ENCODE results near the gene PRM1. TPM values are rescaled to one million over a fixed set of nuclear protein-coding genes. Genes with fewer than 3 reads are reported as not detected.

Gene PRM1
- total RNA-seq, 1 experiment from 2014 or later, result not detected

GRCh38 chr16:11296351-11296705, 15.2 kb upstream of the PRM1 start:
- POLR2A ChIA-PET, result no interaction called here
- intact Hi-C loops (cut with micrococcal nuclease; ENCODE audit: unreplicated experiment), result no loop called here

GRCh38 chr16:11295672-11296071, 14.5 kb upstream of the PRM1 start:
- H3K36me3 Mint-ChIP-seq (ENCODE audit: insufficient read depth, unreplicated experiment), result no peaks in the 10 kb centered on the region
- no peaks in the 10 kb centered on the region for H3K36me3 ChIP-seq (ENCODE audit: control insufficient read depth, insufficient read depth, low read length)
- H3K4me1 Mint-ChIP-seq (ENCODE audit: low read depth, unreplicated experiment), result peaks cover 13% of the 10 kb centered on the region
- H3K4me1 ChIP-seq, result peaks cover 26% of the 10 kb centered on the region
- ChIA-PET CTCF (no interaction called here), POLR2A (no interaction called here)
- no peaks in the 10 kb centered on the region for H3K9me3 ChIP-seq
- no peaks in the 10 kb centered on the region for H3K27me3 ChIP-seq (replicated peaks; ENCODE audit: control insufficient read depth, insufficient read depth, low read length)
- intact Hi-C loops (cut with micrococcal nuclease; ENCODE audit: unreplicated experiment), result no loop called here
- BruUV-seq (replicated peaks), result no TSS peak
- no peak overlapping the region for H3K4me3 ChIP-seq (ENCODE audit: low read depth, low read length)
- TF ChIP-seq CTCF (IDR thresholded peaks at IDR 0.05; ENCODE audit: insufficient read depth in 1 of 2, low read depth in 1 of 2, low read length in 1 of 2, severe bottlenecking in 1 of 2, unreplicated experiment in 1 of 2), result no peak
- no peaks in the 10 kb centered on the region for H3K9me3 Mint-ChIP-seq (ENCODE audit: unreplicated experiment)
- no peak overlapping the region for H3K4me3 Mint-ChIP-seq (ENCODE audit: unreplicated experiment)
- no peaks in the 10 kb centered on the region for H3K27me3 Mint-ChIP-seq (ENCODE audit: insufficient read depth, unreplicated experiment)
- DNase-seq, result no peak
- no peak overlapping the region for H3K27ac Mint-ChIP-seq (ENCODE audit: unreplicated experiment)

More at GRCh38 chr16:11296351-11296705, 15.2 kb upstream of the PRM1 start:
- no peaks in the 10 kb centered on the region for H3K36me3 ChIP-seq (ENCODE audit: control insufficient read depth, insufficient read depth, low read length)
- TF ChIP-seq CTCF (IDR thresholded peaks at IDR 0.05; ENCODE audit: insufficient read depth in 1 of 2, low read depth in 1 of 2, low read length in 1 of 2, severe bottlenecking in 1 of 2, unreplicated experiment in 1 of 2), result no peak
- peaks cover 6% of the 10 kb centered on the region for H3K4me1 Mint-ChIP-seq (ENCODE audit: low read depth, unreplicated experiment)
- H3K4me3 ChIP-seq (ENCODE audit: low read depth, low read length), result no peak overlapping the region
- peaks cover 19% of the 10 kb centered on the region for H3K4me1 ChIP-seq
- CTCF ChIA-PET, result interaction anchor here (1.0 kb wide), 1 partner anchor 41 kb away, joined by 6 read pairs; the partner anchor contains the start of gene SOCS1
- H3K9me3 ChIP-seq, result no peaks in the 10 kb centered on the region
- no TSS peak for BruUV-seq (replicated peaks)
- no peak for DNase-seq
- H3K27ac Mint-ChIP-seq (ENCODE audit: unreplicated experiment), result no peak overlapping the region
- H3K9me3 Mint-ChIP-seq (ENCODE audit: unreplicated experiment), result no peaks in the 10 kb centered on the region
- no peaks in the 10 kb centered on the region for H3K27me3 Mint-ChIP-seq (ENCODE audit: insufficient read depth, unreplicated experiment)
- H3K36me3 Mint-ChIP-seq (ENCODE audit: insufficient read depth, unreplicated experiment), result no peaks in the 10 kb centered on the region
- no peak overlapping the region for H3K4me3 Mint-ChIP-seq (ENCODE audit: unreplicated experiment)
- H3K27me3 ChIP-seq (replicated peaks; ENCODE audit: control insufficient read depth, insufficient read depth, low read length), result no peaks in the 10 kb centered on the region

- no TSS peak for BruUV-seq (replicated peaks)
- Histone ChIP-seq H3K4me1 (peaks cover 22% of the 10 kb centered on the region), H3K4me3 (ENCODE audit: low read depth, low read length) (no peak overlapping the region), H3K27me3 (replicated peaks; ENCODE audit: control insufficient read depth, insufficient read depth, low read length) (no peaks in the 10 kb centered on the region), H3K36me3 (ENCODE audit: control insufficient read depth, insufficient read depth, low read length) (no peaks in the 10 kb centered on the region), H3K9me3 (no peaks in the 10 kb centered on the region)
- intact Hi-C loops (cut with micrococcal nuclease; ENCODE audit: unreplicated experiment), result no loop called here
- TF ChIP-seq CTCF (IDR thresholded peaks at IDR 0.05; ENCODE audit: insufficient read depth in 1 of 2, low read depth in 1 of 2, low read length in 1 of 2, severe bottlenecking in 1 of 2, unreplicated experiment in 1 of 2), result no peak
- Mint-ChIP-seq H3K4me3 (ENCODE audit: unreplicated experiment) (no peak overlapping the region), H3K27me3 (ENCODE audit: insufficient read depth, unreplicated experiment) (no peaks in the 10 kb centered on the region), H3K27ac (ENCODE audit: unreplicated experiment) (no peak overlapping the region), H3K36me3 (ENCODE audit: insufficient read depth, unreplicated experiment) (no peaks in the 10 kb centered on the region), H3K4me1 (ENCODE audit: low read depth, unreplicated experiment) (peaks cover 18% of the 10 kb centered on the region), H3K9me3 (ENCODE audit: unreplicated experiment) (no peaks in the 10 kb centered on the region)
- POLR2A ChIA-PET, result no interaction called here
- no peak for DNase-seq
- CTCF ChIA-PET, result interaction anchor here (0.6 to 1.5 kb wide), 4 partner anchors 37 to 367 kb away, joined by 3 to 5 read pairs (median 4); no protein-coding TSS in a partner anchor
Measured at GRCh38 chr16:11292076-11292748, 11.1 kb upstream of the PRM1 start.
